ENCODE data around the gene MYH6.

Gene MYH6

GRCh38 chr14:23352506-23353432 lies 55.3 kb downstream of the MYH6 start, which contains the start of gene SLC22A17:
TSS of gene SLC22A17 (minus strand) at chr14:23352887.
- Histone ChIP-seq H3K23ac (ENCODE audit: low read length) (peak within 1 kb of the TSS; percentile 33), H3K27me3 (ENCODE audit: insufficient read depth, low read length, poor library complexity) (no peaks in the 10 kb centered on the region), H3K4ac (ENCODE audit: low read depth, low read length) (no peak within 1 kb of the TSS), H2BK15ac (replicated peaks; ENCODE audit: low read depth) (no peak within 1 kb of the TSS), H2BK5ac (ENCODE audit: low read length) (peak within 1 kb of the TSS; percentile 17), H3K56ac (ENCODE audit: low read length) (peak within 1 kb of the TSS; percentile 95), H3K79me2 (ENCODE audit: control insufficient read depth, insufficient read depth, low read length) (no peaks in the 10 kb centered on the region), H2BK120ac (ENCODE audit: low read depth, low read length) (no peak within 1 kb of the TSS), H3K9ac (ENCODE audit: low read length) (peak within 1 kb of the TSS; percentile 87), H3K4me2 (ENCODE audit: low read length) (peak within 1 kb of the TSS; percentile 87), H3K4me3 (ENCODE audit: low read length) (peak within 1 kb of the TSS; percentile 69), H4K8ac (ENCODE audit: low read depth, low read length) (no peak within 1 kb of the TSS), H3K79me1 (ENCODE audit: low read length) (no peaks in the 10 kb centered on the region), H3K18ac (ENCODE audit: low read length) (peak within 1 kb of the TSS; percentile 54), H3K36me3 (ENCODE audit: control insufficient read depth, insufficient read depth, low read length) (no peaks in the 10 kb centered on the region), H3K27ac (ENCODE audit: low read depth, low read length) (peak within 1 kb of the TSS; percentile 25), H4K5ac (ENCODE audit: low read length) (no peak within 1 kb of the TSS), H2AK5ac (ENCODE audit: low read length) (no peak within 1 kb of the TSS), H3K4me1 (ENCODE audit: control insufficient read depth, low read depth, low read length) (peaks cover 2% of the 10 kb centered on the region)
- DNase-seq: peak; percentile 96
- WGBS (ENCODE audit: extremely low coverage, insufficient coverage, low lambda C conversion rate): no CpG with 5 or more reads among the region's 42 CpGs

- H3K4ac ChIP-seq (ENCODE audit: low read depth, low read length): no peak overlapping the region
- no CpG with 5 or more reads among the region's 61 CpGs for whole genome bisulfite sequencing (ENCODE audit: extremely low coverage, insufficient coverage, low lambda C conversion rate)
- DNase-seq: peak; percentile 59
Observed at GRCh38 chr14:23351681-23352505, 56.2 kb downstream of the MYH6 start.

GRCh38 chr14:23349156-23349845 lies 58.8 kb downstream of the MYH6 start:
- Histone ChIP-seq H2BK15ac (replicated peaks; ENCODE audit: low read depth) (no peak overlapping the region), H3K27me3 (ENCODE audit: insufficient read depth, low read length, poor library complexity) (no peaks in the 10 kb centered on the region), H4K8ac (ENCODE audit: low read depth, low read length) (no peak overlapping the region), H3K79me2 (ENCODE audit: control insufficient read depth, insufficient read depth, low read length) (no peaks in the 10 kb centered on the region), H4K5ac (ENCODE audit: low read length) (no peak overlapping the region), H3K36me3 (ENCODE audit: control insufficient read depth, insufficient read depth, low read length) (no peaks in the 10 kb centered on the region), H3K79me1 (ENCODE audit: low read length) (no peaks in the 10 kb centered on the region), H2BK120ac (ENCODE audit: low read depth, low read length) (no peak overlapping the region), H3K18ac (ENCODE audit: low read length) (no peak overlapping the region), H3K4me1 (ENCODE audit: control insufficient read depth, low read depth, low read length) (peaks cover 2% of the 10 kb centered on the region), H3K9ac (ENCODE audit: low read length) (no peak overlapping the region), H3K4me2 (ENCODE audit: low read length) (no peak overlapping the region), H3K56ac (ENCODE audit: low read length) (no peak overlapping the region), H3K27ac (ENCODE audit: low read depth, low read length) (no peak overlapping the region), H3K4ac (ENCODE audit: low read depth, low read length) (no peak overlapping the region), H2BK5ac (ENCODE audit: low read length) (no peak overlapping the region), H2AK5ac (ENCODE audit: low read length) (no peak overlapping the region), H3K4me3 (ENCODE audit: low read length) (no peak overlapping the region), H3K23ac (ENCODE audit: low read length) (no peak overlapping the region)
- DNase-seq: no peak
- WGBS (ENCODE audit: extremely low coverage, insufficient coverage, low lambda C conversion rate): no CpG with 5 or more reads among the region's 8 CpGs

More at GRCh38 chr14:23351681-23352505, 56.2 kb downstream of the MYH6 start:
- Histone ChIP-seq H3K4me2 (ENCODE audit: low read length) (peak overlapping the region; percentile 87), H3K18ac (ENCODE audit: low read length) (no peak overlapping the region), H3K4me3 (ENCODE audit: low read length) (peak overlapping the region; percentile 69), H3K27ac (ENCODE audit: low read depth, low read length) (no peak overlapping the region), H3K27me3 (ENCODE audit: insufficient read depth, low read length, poor library complexity) (no peaks in the 10 kb centered on the region), H3K23ac (ENCODE audit: low read length) (peak overlapping the region; percentile 33), H4K5ac (ENCODE audit: low read length) (no peak overlapping the region), H2BK5ac (ENCODE audit: low read length) (peak overlapping the region; percentile 17), H2BK15ac (replicated peaks; ENCODE audit: low read depth) (no peak overlapping the region), H4K8ac (ENCODE audit: low read depth, low read length) (no peak overlapping the region), H3K9ac (ENCODE audit: low read length) (peak overlapping the region; percentile 87), H3K79me1 (ENCODE audit: low read length) (no peaks in the 10 kb centered on the region), H3K79me2 (ENCODE audit: control insufficient read depth, insufficient read depth, low read length) (no peaks in the 10 kb centered on the region), H2AK5ac (ENCODE audit: low read length) (no peak overlapping the region), H3K56ac (ENCODE audit: low read length) (peak overlapping the region; percentile 95), H2BK120ac (ENCODE audit: low read depth, low read length) (no peak overlapping the region), H3K36me3 (ENCODE audit: control insufficient read depth, insufficient read depth, low read length) (no peaks in the 10 kb centered on the region), H3K4me1 (ENCODE audit: control insufficient read depth, low read depth, low read length) (peaks cover 2% of the 10 kb centered on the region)

- DNase-seq: peak; percentile 29
- no peak overlapping the region for H3K18ac ChIP-seq (ENCODE audit: low read length)
- H2BK120ac ChIP-seq (ENCODE audit: low read depth, low read length): no peak overlapping the region
- H3K4me2 ChIP-seq (ENCODE audit: low read length): no peak overlapping the region
- H3K9ac ChIP-seq (ENCODE audit: low read length): no peak overlapping the region
- no peaks in the 10 kb centered on the region for H3K36me3 ChIP-seq (ENCODE audit: control insufficient read depth, insufficient read depth, low read length)
- H2BK15ac ChIP-seq (replicated peaks; ENCODE audit: low read depth): no peak overlapping the region
- H3K56ac ChIP-seq (ENCODE audit: low read length): no peak overlapping the region
- no peak overlapping the region for H2AK5ac ChIP-seq (ENCODE audit: low read length)
- H4K8ac ChIP-seq (ENCODE audit: low read depth, low read length): no peak overlapping the region
- no peaks in the 10 kb centered on the region for H3K79me2 ChIP-seq (ENCODE audit: control insufficient read depth, insufficient read depth, low read length)
- no peak overlapping the region for H3K4ac ChIP-seq (ENCODE audit: low read depth, low read length)
- no peak overlapping the region for H3K4me3 ChIP-seq (ENCODE audit: low read length)
- no peaks in the 10 kb centered on the region for H3K27me3 ChIP-seq (ENCODE audit: insufficient read depth, low read length, poor library complexity)
- no peak overlapping the region for H4K5ac ChIP-seq (ENCODE audit: low read length)
- H3K4me1 ChIP-seq (ENCODE audit: control insufficient read depth, low read depth, low read length): peaks cover 2% of the 10 kb centered on the region
- WGBS (ENCODE audit: extremely low coverage, insufficient coverage, low lambda C conversion rate): no CpG with 5 or more reads among the region's 6 CpGs
- no peak overlapping the region for H2BK5ac ChIP-seq (ENCODE audit: low read length)
- no peak overlapping the region for H3K23ac ChIP-seq (ENCODE audit: low read length)
- H3K79me1 ChIP-seq (ENCODE audit: low read length): no peaks in the 10 kb centered on the region
- no peak overlapping the region for H3K27ac ChIP-seq (ENCODE audit: low read depth, low read length)
Observed at GRCh38 chr14:23348297-23348655, 59.8 kb downstream of the MYH6 start.

GRCh38 chr14:23347406-23348296 lies 60.4 kb downstream of the MYH6 start:
- no peaks in the 10 kb centered on the region for H3K36me3 ChIP-seq (ENCODE audit: control insufficient read depth, insufficient read depth, low read length)
- H2BK120ac ChIP-seq (ENCODE audit: low read depth, low read length): no peak overlapping the region
- no CpG with 5 or more reads among the region's 19 CpGs for WGBS (ENCODE audit: extremely low coverage, insufficient coverage, low lambda C conversion rate)
- no peak overlapping the region for H3K56ac ChIP-seq (ENCODE audit: low read length)
- H3K27ac ChIP-seq (ENCODE audit: low read depth, low read length): no peak overlapping the region
- no peak overlapping the region for H2AK5ac ChIP-seq (ENCODE audit: low read length)
- no peak overlapping the region for H3K18ac ChIP-seq (ENCODE audit: low read length)
- H3K79me2 ChIP-seq (ENCODE audit: control insufficient read depth, insufficient read depth, low read length): no peaks in the 10 kb centered on the region
- no peaks in the 10 kb centered on the region for H3K27me3 ChIP-seq (ENCODE audit: insufficient read depth, low read length, poor library complexity)
- H3K23ac ChIP-seq (ENCODE audit: low read length): no peak overlapping the region
- no peak overlapping the region for H3K4me3 ChIP-seq (ENCODE audit: low read length)
- DNase-seq: no peak
- no peak overlapping the region for H3K9ac ChIP-seq (ENCODE audit: low read length)
- no peaks in the 10 kb centered on the region for H3K4me1 ChIP-seq (ENCODE audit: control insufficient read depth, low read depth, low read length)
- no peak overlapping the region for H2BK15ac ChIP-seq (replicated peaks; ENCODE audit: low read depth)
- H2BK5ac ChIP-seq (ENCODE audit: low read length): no peak overlapping the region
- no peak overlapping the region for H4K8ac ChIP-seq (ENCODE audit: low read depth, low read length)
- no peaks in the 10 kb centered on the region for H3K79me1 ChIP-seq (ENCODE audit: low read length)
- no peak overlapping the region for H3K4me2 ChIP-seq (ENCODE audit: low read length)
- H4K5ac ChIP-seq (ENCODE audit: low read length): no peak overlapping the region
- H3K4ac ChIP-seq (ENCODE audit: low read depth, low read length): no peak overlapping the region

Data from mesendoderm (in vitro differentiated cells).